Small intestine (tissue), 7 donors: ENCODE measurements around the gene RNU1-4. TPM values are rescaled to one million over a fixed set of nuclear protein-coding genes. Genes with fewer than 3 reads are reported as not detected.
"Not testable (repeated sequence)": the region's sequence is repeated elsewhere in the genome, so short reads cannot be mapped to it uniquely, and the experiment has no call there.

Experiments used
- DNase-seq, 2 donors: peaks; one replicate each; pipeline versions ENCODE4 v3.0.0 to v3.0.0-alpha.2; 2013
- FAIRE-seq: peaks from 2 replicates; lab custom pipeline; 2012; peaks lifted over from hg19 to GRCh38; lab: Jason Lieb, UNC
- H3K27ac ChIP-seq, 3 donors: one replicate each; pipeline ENCODE4 v1.5.1; 2013; ENCODE audit warnings: low read length in 2 of 3, mild to moderate bottlenecking in 2 of 3, control low read depth in 1 of 3, inconsistent platforms in 1 of 3, low read depth in 1 of 3, moderate library complexity in 1 of 3
- H3K27me3 ChIP-seq, 3 donors: one replicate each; pipeline ENCODE4 v1.6.1; 2013; ENCODE audit warnings: low read length in 3 of 3, inconsistent platforms in 1 of 3; ENCODE audit not compliant: control insufficient read depth in 3 of 3, insufficient read depth in 3 of 3
- H3K36me3 ChIP-seq, 3 donors: one replicate each; pipeline ENCODE4 v1.6.1; 2013; ENCODE audit warnings: low read length in 3 of 3, inconsistent platforms in 1 of 3, low read depth in 1 of 3, mild to moderate bottlenecking in 1 of 3, moderate library complexity in 1 of 3; ENCODE audit not compliant: control insufficient read depth in 3 of 3, insufficient read depth in 2 of 3
- H3K4me1 ChIP-seq, 3 donors: one replicate each; pipeline ENCODE4 v1.6.1; 2013; ENCODE audit warnings: low read length in 2 of 3, inconsistent platforms in 1 of 3, low read depth in 1 of 3, mild to moderate bottlenecking in 1 of 3, moderate library complexity in 1 of 3; ENCODE audit not compliant: control insufficient read depth in 3 of 3, insufficient read depth in 2 of 3
- H3K4me3 ChIP-seq, 3 donors: one replicate each; pipeline ENCODE4 v1.5.1; 2013; ENCODE audit warnings: low read length in 3 of 3, control low read depth in 1 of 3, inconsistent platforms in 1 of 3, low read depth in 1 of 3, mild to moderate bottlenecking in 1 of 3, moderate library complexity in 1 of 3
- H3K9me3 ChIP-seq, 2 donors: one replicate each; pipeline ENCODE4 v1.6.1; 2013; ENCODE audit warnings: low read depth in 1 of 2, low read length in 1 of 2; ENCODE audit not compliant: control insufficient read depth in 2 of 2, insufficient read depth in 1 of 2
- WGBS, 3 donors: extraction: QIAGEN DNeasy Blood & Tissue Kit; methylation state at CpG; one replicate each; pipeline ENCODE4 v1.1.7; 2013; 5-methylcytosine and 5-hydroxymethylcytosine counted together
- polyA plus RNA-seq, 4 donors: library from polyadenylated mRNA; stranded (reverse) in 3 of 4; unstranded in 1 of 4; fragments of 200-250 nt in 3 of 4; fragments of 120-200 nt in 1 of 4; gene quantifications; one replicate each; pipeline versions ENCODE4 v1.2.1 to v1.2.3, GENCODE V29; 2013
- donor health status: healthy with polysubstance abuse.
- donor health status: control.
- donor health status: control.
- donor health status: Bipolar disorder and iron deficiency.
- donor health status: healthy.

RNU1-4 gene
- polyA plus RNA-seq, 4 donors, result not detected

DNA sequence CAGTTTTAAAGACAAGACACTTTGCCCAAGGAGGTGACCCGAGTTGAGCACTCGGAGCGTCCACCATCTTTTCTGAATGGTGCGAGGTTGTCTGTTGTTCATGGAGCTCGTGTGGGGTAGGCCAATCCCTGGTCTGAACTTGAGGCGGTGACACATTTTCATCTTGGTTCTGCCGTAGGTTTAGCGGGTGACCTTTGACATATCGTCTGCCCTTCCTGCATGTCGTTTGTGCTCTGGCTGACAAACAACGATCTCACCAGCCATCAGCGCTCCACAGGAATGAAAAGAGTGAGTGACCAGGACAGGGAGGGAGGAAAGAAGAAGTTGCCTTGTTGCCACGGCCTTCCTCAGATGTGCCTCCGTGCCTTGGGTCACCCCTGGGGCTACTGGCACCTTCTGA lies 34.5 kb downstream of the RNU1-4 start:
- H3K4me1 ChIP-seq, H3K27ac ChIP-seq, H3K27me3 ChIP-seq, H3K9me3 ChIP-seq, FAIRE-seq, H3K4me3 ChIP-seq, H3K36me3 ChIP-seq, DNase-seq: not testable (repeated sequence)
- WGBS, 3 donors, result 69 to 73% (median 70%) methylated on average over 7 to 8 of the region's 14 CpGs

- 83 to 84% (median 84%) methylated on average over 6 of the region's 8 CpGs for WGBS, 3 donors
Measured at GRCh38 chr1:16775290-16775689, 35.0 kb downstream of the RNU1-4 start.

DNA sequence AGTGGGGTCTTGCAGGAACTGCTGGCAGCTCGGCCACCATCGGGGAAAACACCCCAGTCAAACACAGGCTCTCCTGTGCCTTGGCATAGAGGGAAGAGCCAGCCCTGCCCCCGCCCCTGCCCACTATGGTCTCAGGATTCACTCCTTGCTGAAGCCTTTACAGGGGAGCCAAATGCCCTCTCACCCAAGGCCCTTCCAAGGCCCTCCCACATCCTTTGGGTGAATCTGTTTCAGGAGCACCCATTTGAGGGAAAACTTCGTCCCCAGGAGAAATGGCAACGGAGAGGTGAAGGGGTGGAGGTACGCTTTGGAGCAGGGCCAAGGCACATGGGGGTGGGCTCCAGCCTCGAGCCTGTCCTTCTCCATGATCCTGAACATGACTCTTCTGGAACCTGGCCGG lies 35.9 kb downstream of the RNU1-4 start:
- DNase-seq, H3K36me3 ChIP-seq, H3K9me3 ChIP-seq, H3K27ac ChIP-seq, H3K27me3 ChIP-seq, H3K4me3 ChIP-seq, FAIRE-seq: not testable (repeated sequence)
- peaks cover 0 to 11% (median 0%) of the 10 kb centered on the region in 3 donors for H3K4me1 ChIP-seq
- 87 to 93% (median 89%) methylated on average over 2 to 4 of the region's 8 CpGs for WGBS, 3 donors

More at GRCh38 chr1:16775290-16775689, 35.0 kb downstream of the RNU1-4 start:
- H3K27ac ChIP-seq, H3K4me3 ChIP-seq, FAIRE-seq, H3K36me3 ChIP-seq, H3K27me3 ChIP-seq, H3K9me3 ChIP-seq, H3K4me1 ChIP-seq, DNase-seq: not testable (repeated sequence)

GRCh38 chr1:16776835-16777234 lies 36.5 kb downstream of the RNU1-4 start:
- not testable (repeated sequence) for H3K36me3 ChIP-seq, H3K27me3 ChIP-seq, H3K4me3 ChIP-seq, H3K27ac ChIP-seq, FAIRE-seq, DNase-seq, H3K9me3 ChIP-seq
- 76 to 80% (median 79%) methylated on average over 4 to 5 of the region's 5 CpGs for WGBS, 3 donors
- H3K4me1 ChIP-seq, result peaks cover 0 to 11% (median 0%) of the 10 kb centered on the region in 3 donors

DNA sequence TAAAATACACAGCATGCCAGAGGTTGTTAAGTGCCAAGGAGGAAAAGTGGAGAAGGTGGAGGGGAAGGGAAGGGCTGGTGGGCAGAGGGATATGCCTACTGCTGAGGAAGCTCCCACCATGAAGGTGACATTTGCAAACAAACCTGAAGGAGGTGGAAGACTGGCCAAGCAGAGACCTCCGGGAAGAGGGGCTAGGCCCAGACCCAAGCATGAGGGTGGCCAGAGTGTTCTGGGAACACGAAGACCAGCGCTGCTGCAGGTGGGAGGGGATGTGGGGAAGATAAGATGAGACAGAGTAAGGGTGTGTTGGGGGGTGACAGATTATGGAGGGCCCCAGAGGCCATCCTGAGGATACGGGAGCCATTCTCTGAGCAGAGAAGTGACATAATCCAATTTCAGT lies 37.5 kb downstream of the RNU1-4 start:
- not testable (repeated sequence) for H3K27ac ChIP-seq, DNase-seq, H3K27me3 ChIP-seq, H3K36me3 ChIP-seq, H3K4me3 ChIP-seq, FAIRE-seq, H3K9me3 ChIP-seq
- 87 to 94% (median 92%) methylated on average over 4 of the region's 4 CpGs for WGBS, 3 donors
- H3K4me1 ChIP-seq, result peaks cover 0 to 11% (median 0%) of the 10 kb centered on the region in 3 donors

GRCh38 chr1:16779525-16779924 lies 39.2 kb downstream of the RNU1-4 start:
- not testable (repeated sequence) for DNase-seq, H3K4me3 ChIP-seq, H3K9me3 ChIP-seq, H3K27me3 ChIP-seq, FAIRE-seq, H3K36me3 ChIP-seq, H3K27ac ChIP-seq
- peaks cover 0 to 11% (median 0%) of the 10 kb centered on the region in 3 donors for H3K4me1 ChIP-seq
- WGBS, 3 donors, result 81 to 95% (median 92%) methylated on average over 5 of the region's 5 CpGs

DNA sequence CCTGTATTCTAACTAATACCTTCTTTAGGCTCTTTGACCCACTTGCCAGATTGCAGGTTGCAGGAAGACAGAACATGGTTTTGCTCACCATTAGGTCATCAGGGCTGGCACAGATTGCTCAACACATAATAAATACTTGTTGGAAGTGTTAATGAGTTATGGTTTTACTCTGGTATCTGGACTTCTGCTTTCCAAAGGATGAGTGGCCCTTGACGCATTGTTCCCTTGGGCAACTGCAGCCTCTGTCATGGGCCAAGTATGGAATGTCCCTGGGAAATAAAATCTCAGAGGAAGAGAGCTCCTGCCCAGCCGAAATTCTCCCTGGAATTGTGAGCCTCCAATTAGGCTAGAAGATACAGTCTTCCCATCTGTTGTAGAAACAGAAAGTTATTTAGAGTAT lies 40.7 kb downstream of the RNU1-4 start:
- H3K9me3 ChIP-seq, H3K36me3 ChIP-seq, H3K27me3 ChIP-seq, FAIRE-seq, H3K4me3 ChIP-seq, DNase-seq: not testable (repeated sequence)
- WGBS, 3 donors, result no CpG with 5 or more reads among the region's 2 CpGs
- peak overlapping the region in 1 of 3 donors; percentile 51 for H3K27ac ChIP-seq
- peaks cover 0 to 11% (median 0%) of the 10 kb centered on the region in 3 donors for H3K4me1 ChIP-seq

DNA sequence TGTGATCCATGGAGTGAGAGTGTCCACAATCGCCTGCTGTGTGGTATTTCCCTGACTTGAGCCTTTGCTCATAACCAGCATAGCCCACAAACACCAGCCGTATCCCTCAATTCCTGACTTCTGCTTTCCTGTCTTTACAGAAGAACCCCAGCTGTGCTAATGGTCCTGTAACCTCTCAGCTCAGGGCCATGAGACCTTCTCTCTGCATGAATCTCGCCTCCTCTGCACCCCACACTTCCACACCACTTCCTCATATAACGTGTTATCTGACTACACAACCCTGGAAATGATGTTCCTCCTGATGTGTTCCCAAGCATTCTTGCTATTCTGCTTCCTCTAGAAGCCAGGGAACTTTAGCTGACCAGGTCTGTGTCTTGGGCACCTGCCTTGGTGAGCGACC lies 41.3 kb downstream of the RNU1-4 start:
- H3K4me3 ChIP-seq, FAIRE-seq, DNase-seq, H3K27me3 ChIP-seq, H3K9me3 ChIP-seq, H3K36me3 ChIP-seq: not testable (repeated sequence)
- Histone ChIP-seq H3K27ac (peak overlapping the region in 1 of 3 donors; percentile 51), H3K4me1 (peaks cover 0 to 11% (median 0%) of the 10 kb centered on the region in 3 donors)
- 65 to 80% (median 66%) methylated on average over 3 of the region's 5 CpGs for WGBS, 3 donors

- not testable (repeated sequence) for FAIRE-seq, H3K27ac ChIP-seq
- WGBS, 3 donors, result no CpG with 5 or more reads among the region's 2 CpGs
Measured at GRCh38 chr1:16784955-16785354, 44.6 kb downstream of the RNU1-4 start.

More at GRCh38 chr1:16784955-16785354, 44.6 kb downstream of the RNU1-4 start:
- H3K36me3 ChIP-seq, H3K27me3 ChIP-seq, H3K9me3 ChIP-seq, H3K4me1 ChIP-seq, DNase-seq, H3K4me3 ChIP-seq: not testable (repeated sequence)
